Activated CD4-positive, alpha-beta T cell treated with anti-CD3 and anti-CD28 coated beads, Interleukin-2, Interleukin-4, amounts not matched to agents 100 ng/mL and 50 ng/mL, durations not matched to agents 16 hours and 8 hours (primary cell): ENCODE data around the gene SLC46A2.

Experiments used
- DNase-seq: peaks from one replicate; pipeline ENCODE4 v3.0.0-alpha.2; 2020; ENCODE audit warnings: low spot score

SLC46A2 gene

DNA sequence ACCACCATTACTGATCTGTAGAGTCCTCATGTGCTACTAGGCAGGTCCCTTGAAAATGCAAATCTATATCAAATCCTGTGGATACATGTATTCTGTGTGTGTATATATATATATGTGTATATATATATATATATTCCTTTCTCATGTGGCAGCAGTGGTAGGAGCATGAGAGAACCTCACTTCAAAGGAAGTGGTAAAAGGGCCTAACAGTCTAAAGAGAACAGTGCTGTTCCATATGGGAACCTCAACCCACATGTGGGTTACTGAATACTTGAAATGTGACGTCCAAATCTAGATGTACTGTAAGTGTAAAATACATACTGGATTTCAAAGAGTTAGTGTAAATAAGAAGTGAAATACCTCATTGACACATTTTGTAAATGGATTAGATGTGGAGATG, 5.4 kb downstream of the SLC46A2 start:
- no peak for DNase-seq

- no peak for DNase-seq
Measured at GRCh38 chr9:112884721-112885120, 6.0 kb downstream of the SLC46A2 start.

GRCh38 chr9:112884101-112884500, 6.6 kb downstream of the SLC46A2 start:
- no peak for DNase-seq

DNA sequence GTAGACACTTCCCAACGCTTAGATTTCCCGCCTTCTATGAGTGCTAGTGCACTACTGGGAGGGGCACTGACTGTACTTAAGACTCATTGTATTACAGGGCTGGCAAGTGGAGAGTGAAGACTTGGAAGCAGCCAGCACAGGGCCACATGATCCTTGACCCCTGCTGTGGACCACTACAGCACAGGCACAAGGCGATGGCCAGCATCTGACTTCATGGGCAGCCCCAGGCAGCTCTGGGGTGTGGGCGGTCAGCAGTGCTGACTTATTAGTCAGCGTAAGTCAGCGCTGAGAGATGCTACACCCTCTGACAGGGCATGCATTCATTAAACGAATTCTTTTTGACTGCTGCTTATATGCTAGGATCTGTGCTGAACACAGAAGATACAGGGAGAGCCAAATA, 9.3 kb downstream of the SLC46A2 start:
- no peak for DNase-seq

DNA sequence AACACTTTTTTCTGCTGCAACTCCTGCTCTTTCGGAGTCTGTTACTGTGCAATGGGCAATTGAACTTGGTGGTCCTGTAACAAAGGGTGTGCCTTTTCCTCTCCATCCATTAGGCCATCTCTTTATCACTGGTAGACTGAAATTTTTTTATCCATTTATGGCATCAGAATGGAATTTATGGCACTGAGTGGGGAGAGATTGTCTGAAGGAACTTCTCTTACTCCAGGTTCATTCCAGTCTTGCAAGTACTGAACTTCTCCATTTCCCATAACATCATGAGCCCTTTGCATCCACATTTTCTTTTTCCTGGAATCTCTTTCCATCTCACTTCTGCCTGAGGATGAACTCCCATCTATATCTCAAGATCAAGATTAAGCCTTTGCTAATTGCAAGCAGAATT, 10.0 kb downstream of the SLC46A2 start:
- no peak for DNase-seq

- DNase-seq = no peak
Measured at GRCh38 chr9:112878752-112879151, 11.9 kb downstream of the SLC46A2 start.

DNA sequence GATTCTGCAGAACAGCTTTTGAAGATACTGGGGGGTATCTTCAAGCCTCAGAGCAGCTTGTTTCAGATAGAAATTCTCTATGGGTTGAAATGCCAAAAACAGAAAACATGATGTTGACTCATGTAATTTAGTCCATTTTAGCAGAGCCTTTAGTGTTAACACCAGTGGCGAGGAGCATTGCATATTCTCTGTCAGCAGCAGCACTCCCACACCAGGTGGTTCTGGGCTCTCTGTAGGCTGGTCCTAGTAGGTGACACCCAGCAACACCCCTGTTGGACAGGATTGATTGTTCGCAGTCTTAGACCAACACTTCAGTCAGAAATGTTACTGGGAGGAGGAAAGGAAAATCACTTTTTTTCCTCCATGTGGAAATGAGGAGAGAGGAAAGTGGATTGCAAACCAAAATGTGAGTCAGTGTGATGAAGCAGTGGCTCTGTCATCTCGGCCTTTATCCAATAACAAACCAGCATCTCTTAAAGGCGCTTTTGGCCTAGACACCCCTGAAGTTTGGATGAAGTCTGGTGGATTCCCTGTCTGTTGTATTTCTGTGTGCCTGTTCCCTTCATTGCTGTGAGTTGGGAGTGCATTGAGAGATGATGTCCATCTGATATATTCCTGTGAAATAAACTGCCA, 16.8 kb downstream of the SLC46A2 start:
- DNase-seq = no peak

- DNase-seq = no peak
Measured at GRCh38 chr9:112872019-112872418, 18.7 kb downstream of the SLC46A2 start.

DNA sequence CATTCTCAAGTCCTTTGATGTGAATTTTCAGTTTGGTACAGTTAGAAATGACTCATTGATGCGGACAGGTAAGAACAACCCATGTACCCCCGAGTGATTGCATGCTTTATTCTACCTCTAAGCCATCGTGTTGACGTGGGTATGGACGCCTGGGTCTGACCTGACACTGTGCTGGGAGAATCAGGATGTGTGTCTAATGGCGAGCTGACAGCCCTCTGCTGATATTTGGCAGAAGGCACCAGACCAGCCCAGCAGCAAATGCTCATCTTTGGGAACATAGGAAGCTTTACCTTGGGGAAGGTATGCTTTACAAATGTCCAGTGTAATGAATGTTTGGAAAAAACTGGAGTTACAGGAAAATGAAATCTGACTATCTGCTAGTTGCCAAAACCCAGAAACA, 20.1 kb downstream of the SLC46A2 start:
- no peak for DNase-seq

GRCh38 chr9:112869917-112870316, 20.8 kb downstream of the SLC46A2 start:
- DNase-seq = no peak

DNA sequence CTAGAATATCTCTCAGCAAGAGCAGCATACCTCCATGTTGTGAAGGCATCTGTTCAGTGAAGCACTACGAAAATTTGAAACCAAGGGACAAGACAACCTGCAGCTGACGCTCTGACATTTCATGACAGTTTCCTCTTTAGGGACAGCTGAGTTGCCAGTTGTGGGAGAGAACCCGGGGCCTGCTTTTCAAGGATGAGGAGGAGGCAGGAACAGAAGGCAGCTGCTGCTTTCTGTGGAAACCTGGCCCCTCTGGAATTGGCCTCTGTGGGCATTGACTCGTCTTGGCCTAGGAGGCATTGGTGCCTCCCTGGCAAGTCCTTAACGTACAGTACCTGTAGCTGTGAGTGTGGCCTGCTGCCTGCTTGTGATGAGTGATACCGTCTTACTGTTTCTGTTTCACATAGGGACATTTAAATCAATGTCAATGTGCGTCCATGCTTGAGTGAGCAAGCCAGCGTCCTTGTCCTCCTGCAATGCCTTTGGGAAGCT, 21.6 kb downstream of the SLC46A2 start:
- no peak for DNase-seq

- no peak for DNase-seq
Measured at GRCh38 chr9:112868461-112868860, 22.2 kb downstream of the SLC46A2 start.

DNA sequence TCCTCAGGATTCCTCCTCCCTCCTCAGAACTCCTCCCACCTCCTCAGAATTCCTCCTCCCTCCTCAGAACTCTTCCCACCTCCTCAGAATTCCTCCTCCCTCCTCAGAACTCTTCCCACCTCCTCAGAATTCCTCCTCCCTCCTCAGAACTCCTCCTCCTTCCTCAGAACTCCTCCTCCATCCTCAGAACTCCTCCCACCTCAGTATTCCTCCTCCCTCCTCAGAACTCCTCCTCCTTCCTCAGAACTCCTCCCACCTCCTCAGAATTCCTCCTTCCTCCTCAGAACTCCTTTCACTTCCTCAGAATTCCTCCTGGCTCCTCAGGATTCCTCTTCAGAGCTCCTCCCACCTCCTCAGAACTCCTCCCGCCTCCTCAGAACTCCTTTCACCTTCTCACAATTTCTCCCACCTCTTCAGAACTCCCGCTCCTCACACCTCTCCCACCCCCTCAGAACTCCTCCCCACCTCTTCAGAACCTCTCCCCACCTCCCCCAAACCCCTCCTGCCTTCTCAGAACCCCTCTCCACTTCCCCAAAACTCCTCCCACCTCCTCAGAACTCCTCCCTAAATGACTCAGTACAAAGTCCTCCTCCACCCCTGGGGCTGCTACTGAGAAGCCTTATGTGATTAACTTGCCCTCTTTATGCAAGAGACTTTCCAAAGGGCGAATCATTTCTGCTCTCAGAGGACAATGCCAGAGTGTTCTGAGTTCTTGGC, 23.2 kb downstream of the SLC46A2 start:
- DNase-seq = peak; percentile 39

DNA sequence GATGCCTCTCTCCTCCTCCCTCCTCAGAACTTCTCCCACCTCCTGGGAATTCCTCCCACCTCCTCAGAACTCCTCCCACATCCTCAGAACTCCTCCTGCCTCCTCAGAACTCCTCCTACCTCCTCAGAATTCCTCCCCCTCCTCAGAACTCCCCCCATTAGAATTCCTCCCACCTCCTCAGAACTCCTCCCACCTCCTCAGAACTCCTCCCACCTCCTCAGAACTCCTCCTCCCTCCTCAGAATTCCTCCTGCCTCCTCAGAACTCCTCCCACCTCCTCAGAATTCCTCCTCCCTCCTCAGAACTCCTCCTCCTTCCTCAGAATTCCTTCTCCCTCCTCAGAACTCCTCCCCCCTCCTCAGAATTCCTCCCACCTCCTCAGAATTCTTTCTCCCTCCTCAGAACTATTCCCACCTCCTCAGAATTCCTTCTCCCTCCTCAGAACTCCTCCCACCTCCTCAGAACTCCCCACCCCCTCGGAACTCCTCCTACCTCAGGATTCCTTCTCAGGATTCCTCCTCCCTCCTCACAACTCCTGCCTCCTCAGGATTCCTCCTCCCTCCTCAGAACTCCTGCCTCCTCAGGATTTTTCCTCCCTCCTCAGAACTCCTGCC, 23.9 kb downstream of the SLC46A2 start:
- no peak for DNase-seq

DNA sequence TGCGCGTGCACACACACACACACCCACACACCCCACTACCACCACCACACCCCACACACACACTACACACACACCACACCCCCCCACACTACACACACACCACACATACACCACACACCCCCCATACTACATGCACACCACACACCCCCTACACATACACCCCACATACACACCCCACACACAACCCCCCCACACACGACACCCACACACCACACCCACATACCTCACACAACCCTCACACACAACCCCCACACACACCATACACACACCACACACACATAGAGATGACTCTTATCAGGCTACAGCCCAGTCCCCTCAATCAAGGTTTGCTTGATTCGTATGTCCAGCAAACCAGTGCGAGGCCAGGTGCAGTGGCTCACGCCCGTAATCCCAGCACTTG, 25.7 kb downstream of the SLC46A2 start:
- DNase-seq = no peak

DNA sequence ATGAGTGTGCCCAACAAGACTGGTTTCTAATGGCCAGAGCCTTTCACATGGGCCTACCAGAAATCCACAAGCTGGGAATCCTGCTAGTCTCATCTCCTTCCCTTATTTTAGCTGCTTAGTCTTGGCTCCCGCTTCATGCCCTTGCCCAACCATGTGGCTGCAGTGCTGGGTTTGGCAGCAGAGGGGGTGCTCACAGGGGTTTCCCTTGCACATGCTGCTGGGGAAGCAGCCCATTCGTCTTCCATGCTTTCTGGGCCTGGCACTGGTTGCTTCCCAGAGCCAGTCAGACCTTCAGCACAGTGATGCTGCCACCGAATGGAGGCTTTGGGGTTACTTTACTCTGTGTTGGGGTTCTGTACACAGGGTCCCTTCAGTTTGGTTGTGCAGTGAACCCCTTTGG, 26.3 kb downstream of the SLC46A2 start:
- no peak for DNase-seq

GRCh38 chr9:112863746-112864145, 26.9 kb downstream of the SLC46A2 start:
- DNase-seq = no peak

- no peak for DNase-seq
Measured at GRCh38 chr9:112863214-112863613, 27.5 kb downstream of the SLC46A2 start.

- DNase-seq = no peak
Measured at GRCh38 chr9:112861638-112862555, 28.8 kb downstream of the SLC46A2 start.

DNA sequence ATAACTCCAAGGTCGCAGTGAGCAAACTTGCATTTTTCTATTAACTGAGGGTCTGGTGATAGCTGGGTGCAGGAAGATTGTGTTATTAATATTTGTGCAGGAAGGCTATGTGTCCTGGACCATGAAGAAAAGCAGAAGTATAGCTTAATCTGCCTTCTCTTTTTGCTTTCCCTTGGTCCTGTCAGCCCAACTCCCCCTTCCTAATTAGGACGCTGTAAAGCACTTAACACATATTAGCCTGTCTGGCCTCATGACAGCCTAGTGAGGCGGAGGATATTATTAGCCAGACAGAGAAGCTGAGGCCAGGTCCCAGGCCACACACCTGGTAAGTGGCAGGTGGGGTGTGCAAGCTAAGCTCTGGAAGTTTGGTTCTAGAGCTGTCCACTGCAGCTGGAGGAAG, 29.5 kb downstream of the SLC46A2 start:
- DNase-seq = no peak

GRCh38 chr9:112860451-112860850, 30.2 kb downstream of the SLC46A2 start:
- DNase-seq = no peak

GRCh38 chr9:112858625-112859147, 32.0 kb downstream of the SLC46A2 start:
- no peak for DNase-seq
